Frontal cortex (tissue), 4 donors: ENCODE measurements around the gene VRK1. TPM values are rescaled to one million over a fixed set of nuclear protein-coding genes. Genes with fewer than 3 reads are reported as not detected.
"Not testable (repeated sequence)": the region's sequence is repeated elsewhere in the genome, so short reads cannot be mapped to it uniquely, and the experiment has no call there.

ENCODE experiments used
- DNase-seq, 2 donors: peaks; one replicate each; pipeline ENCODE4 v3.0.0; 2012; ENCODE audit warnings: low spot score in 2 of 2
- FAIRE-seq: peaks from 2 replicates; lab custom pipeline; 2012; peaks lifted over from hg19 to GRCh38; lab: Jason Lieb, UNC
- total RNA-seq: library from RNA; depleted of rRNA; stranded (reverse); fragments of >200 nt; gene quantifications from one replicate; pipeline ENCODE4 v1.2.3, GENCODE V29; 2014
- donor health status: control.
- donor health status: control.
- donor health status: control.

VRK1 gene, protein sequence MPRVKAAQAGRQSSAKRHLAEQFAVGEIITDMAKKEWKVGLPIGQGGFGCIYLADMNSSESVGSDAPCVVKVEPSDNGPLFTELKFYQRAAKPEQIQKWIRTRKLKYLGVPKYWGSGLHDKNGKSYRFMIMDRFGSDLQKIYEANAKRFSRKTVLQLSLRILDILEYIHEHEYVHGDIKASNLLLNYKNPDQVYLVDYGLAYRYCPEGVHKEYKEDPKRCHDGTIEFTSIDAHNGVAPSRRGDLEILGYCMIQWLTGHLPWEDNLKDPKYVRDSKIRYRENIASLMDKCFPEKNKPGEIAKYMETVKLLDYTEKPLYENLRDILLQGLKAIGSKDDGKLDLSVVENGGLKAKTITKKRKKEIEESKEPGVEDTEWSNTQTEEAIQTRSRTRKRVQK
- 85.6 TPM for total RNA-seq

GRCh38 chr14:96796851-96797581, at the start of gene VRK1:
TSS of gene VRK1 (plus strand) at chr14:96797382. CDS start at chr14:96833472, 36,090 bp downstream.
- FAIRE-seq (no peak), DNase-seq (peak; percentile 91 to 94)

GRCh38 chr14:96747608-96748007, 49.6 kb upstream of the VRK1 start:
- FAIRE-seq = no peak
- no peak for DNase-seq

- no peak for FAIRE-seq
Measured at GRCh38 chr14:96748362-96748761, 48.8 kb upstream of the VRK1 start.

GRCh38 chr14:96751505-96751904, 45.7 kb upstream of the VRK1 start:
- DNase-seq = no peak

More at GRCh38 chr14:96748362-96748761, 48.8 kb upstream of the VRK1 start:
- no peak for DNase-seq

DNA sequence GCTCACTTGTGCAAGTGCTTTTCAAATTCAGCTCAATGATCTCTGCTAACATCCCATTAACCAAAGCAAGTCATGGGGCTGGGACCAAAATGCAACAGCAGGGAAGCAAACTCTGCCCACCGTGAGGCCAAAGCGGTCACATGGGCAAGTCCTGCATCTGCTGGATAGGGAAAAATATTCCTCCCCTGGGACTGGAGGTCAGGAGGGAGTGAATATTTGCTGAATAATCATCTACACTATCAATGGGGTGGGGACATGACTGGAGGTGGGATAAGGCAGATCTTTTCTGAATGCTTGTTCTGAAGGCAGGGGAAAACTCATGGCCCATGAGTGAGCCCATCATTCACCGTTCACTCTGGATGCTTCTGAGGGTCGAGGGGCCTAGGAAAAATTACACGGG, 45.1 kb upstream of the VRK1 start:
- FAIRE-seq (no peak), DNase-seq (no peak)

More at GRCh38 chr14:96751505-96751904, 45.7 kb upstream of the VRK1 start:
- FAIRE-seq = no peak

DNA sequence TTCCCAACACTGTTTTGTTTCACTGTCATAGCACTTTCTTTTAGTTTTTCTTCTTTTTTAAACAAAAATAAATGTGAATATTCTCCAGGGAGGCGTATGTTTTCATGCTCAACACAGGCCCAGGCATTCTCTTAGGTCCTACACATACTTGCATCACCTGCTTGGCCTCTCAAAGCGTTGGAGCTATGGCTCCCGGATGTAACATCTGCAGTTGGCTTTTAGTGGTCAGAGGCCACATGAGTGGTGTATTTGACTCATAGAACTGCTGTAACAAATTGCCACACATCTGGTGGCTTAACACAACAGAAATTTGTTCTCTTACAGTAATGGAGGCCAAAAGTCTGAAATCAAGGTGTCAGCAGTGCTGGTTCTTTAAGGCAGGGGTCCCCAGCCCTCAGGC, 44.6 kb upstream of the VRK1 start:
- DNase-seq (no peak), FAIRE-seq (no peak)

GRCh38 chr14:96754162-96754844, 42.9 kb upstream of the VRK1 start:
- DNase-seq = no peak
- FAIRE-seq = no peak

- DNase-seq = no peak
- FAIRE-seq = no peak
Measured at GRCh38 chr14:96754845-96755184, 42.4 kb upstream of the VRK1 start.

GRCh38 chr14:96756745-96757144, 40.4 kb upstream of the VRK1 start:
- FAIRE-seq (no peak), DNase-seq (no peak)

DNA sequence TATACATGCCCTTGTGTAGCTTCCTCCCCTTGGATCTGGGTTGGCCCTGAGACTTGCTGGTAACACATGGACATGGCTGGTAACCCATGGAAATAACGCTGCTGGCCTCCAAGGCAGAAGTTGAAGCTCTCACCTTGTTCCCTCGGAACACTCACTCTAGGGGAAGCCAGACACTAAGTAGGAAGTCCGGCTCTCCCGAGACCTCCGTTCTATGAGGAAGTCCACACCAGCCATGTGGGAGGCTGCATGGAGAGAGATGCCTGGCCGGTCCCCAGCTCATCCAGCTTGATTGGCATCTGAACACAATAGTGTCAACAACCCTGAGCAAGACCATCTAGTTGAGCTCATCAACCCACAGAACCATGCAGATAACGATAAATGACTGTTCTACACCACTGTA, 39.7 kb upstream of the VRK1 start:
- DNase-seq (no peak), FAIRE-seq (no peak)

- no peak for DNase-seq
- FAIRE-seq = no peak
Measured at GRCh38 chr14:96761066-96761465, 36.1 kb upstream of the VRK1 start.

GRCh38 chr14:96762650-96763049, 34.5 kb upstream of the VRK1 start:
- DNase-seq (peak in 1 of 2 donors; percentile 20), FAIRE-seq (no peak)

DNA sequence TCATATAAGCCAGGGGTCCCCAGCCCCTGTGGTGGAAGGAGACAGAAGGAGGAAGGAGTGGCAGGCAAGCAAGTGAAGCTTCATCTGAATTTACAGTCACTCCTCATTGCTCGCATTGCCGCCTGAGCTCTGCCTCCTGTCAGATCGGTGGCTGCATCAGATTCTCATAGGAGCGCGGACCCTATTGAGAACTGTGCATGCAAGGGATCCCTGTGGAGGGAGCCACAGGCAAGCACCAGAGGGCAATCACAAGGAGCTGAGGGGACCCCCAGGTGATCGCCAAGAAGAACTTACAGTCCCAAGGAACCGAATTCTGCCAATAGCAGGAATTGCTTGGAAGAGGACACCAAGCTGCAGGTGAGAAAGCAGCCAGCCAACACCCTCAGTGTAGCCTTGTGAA, 33.2 kb upstream of the VRK1 start:
- FAIRE-seq (no peak), DNase-seq (no peak)

GRCh38 chr14:96765205-96765604, 32.0 kb upstream of the VRK1 start:
- FAIRE-seq, DNase-seq: not testable (repeated sequence)

DNA sequence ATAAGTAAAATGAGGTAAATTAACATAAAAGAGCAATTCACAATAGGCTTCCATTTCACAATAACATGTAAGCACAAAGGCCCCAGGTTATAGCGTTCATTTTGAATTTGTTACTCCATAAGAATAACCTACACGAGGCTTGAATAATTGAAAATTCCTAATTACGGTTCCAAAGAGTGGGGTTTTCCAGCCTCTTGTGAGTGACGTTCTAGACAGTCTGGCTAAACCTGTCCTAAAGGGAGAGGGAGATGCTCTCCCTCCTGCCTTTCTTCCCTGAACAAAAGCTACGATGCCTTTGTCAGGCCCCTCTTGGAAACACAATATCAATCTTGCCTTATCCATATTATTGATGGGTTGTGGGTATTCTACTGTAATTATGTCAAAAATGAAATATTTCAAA, 24.3 kb upstream of the VRK1 start:
- no peak for FAIRE-seq

GRCh38 chr14:96776791-96777190, 20.4 kb upstream of the VRK1 start:
- no peak for DNase-seq
- FAIRE-seq = no peak

More for the DNA sequence above, 24.3 kb upstream of the VRK1 start:
- DNase-seq = no peak

GRCh38 chr14:96780500-96780899, 16.7 kb upstream of the VRK1 start:
- no peak for DNase-seq
- FAIRE-seq = no peak

DNA sequence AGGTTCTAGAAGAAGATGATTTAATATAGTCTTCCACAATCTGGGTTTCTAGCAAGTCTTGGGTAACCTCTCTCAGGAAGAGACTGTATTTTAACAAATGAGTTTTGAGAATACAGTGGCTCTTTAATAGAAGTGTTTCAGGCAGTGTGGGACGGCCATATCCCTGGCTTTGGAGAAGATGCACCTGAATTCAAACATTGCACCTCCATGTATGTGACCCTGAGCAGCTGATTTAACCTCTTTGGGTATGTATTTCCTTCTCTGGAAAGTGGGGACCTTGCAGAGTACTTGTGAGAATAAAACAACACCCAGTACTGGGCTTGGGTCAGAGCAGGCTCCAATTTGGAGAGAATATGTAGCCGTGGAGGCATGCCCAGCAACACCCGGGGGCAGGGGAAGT, 15.8 kb upstream of the VRK1 start:
- no peak for DNase-seq
- FAIRE-seq = no peak

DNA sequence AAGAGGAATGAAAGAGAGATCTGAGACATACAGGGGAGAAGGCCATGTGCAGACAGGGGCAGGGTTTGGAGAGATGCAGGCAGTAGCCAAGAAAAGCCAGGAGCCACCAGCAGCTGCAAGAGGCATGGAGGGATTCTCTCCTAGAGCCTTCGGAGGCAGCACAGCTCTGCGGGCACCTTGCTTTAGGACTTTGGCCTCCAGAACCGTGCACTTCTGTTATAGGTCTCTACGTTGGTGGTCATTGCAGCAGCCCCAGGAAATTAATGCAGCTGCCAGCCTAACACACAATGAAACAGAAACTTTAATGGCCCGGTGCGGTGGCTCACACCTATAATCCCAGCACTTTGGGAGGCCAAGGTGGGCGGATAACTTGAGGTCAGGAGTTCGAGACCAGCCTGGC, 14.7 kb upstream of the VRK1 start:
- no peak for FAIRE-seq
- no peak for DNase-seq

DNA sequence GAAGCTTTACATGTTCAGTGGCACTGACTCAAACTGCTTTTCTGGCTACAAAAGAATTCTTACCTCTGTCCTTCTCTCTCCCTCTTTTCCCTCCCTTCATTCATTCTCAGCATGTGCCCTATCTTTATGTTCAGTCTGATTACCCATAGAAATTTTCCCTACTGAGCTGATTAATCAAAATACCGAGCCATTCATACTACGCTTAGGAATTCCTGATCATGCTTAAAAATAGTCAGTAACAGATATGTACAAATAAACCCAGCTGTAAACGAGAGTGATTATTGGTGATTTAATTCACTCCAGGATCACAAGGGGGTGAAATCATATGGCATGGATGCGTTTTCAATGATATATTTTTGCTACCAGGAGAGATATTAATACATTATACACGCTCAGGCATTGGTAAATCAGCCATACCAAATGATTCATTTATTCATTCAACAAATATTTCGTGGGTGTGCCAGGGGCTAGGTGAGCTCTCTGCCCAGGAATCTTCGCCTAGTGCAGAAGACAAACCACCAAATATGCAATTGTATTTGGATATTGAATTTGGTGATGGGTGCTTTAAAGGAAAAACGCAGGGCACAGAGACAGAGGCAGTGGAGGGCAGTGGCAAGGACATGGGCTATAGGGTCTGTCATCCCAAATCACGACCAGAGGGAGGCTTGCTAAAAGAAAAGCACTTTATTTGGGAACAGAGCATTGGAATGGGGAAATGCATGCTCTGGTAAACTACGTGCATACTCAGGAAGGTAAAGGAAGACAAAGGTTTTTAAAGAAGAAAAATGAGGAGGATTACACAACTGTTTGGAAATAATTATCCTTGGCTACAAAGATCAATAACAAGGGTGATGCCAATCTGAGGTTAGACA, 13.9 kb upstream of the VRK1 start:
- DNase-seq (no peak), FAIRE-seq (no peak)
